ENCODE results near the gene METTL25B.
"Not testable (repeated sequence)": the region's sequence is repeated elsewhere in the genome, so short reads cannot be mapped to it uniquely, and the experiment has no call there.

METTL25B gene

GRCh38 chr1:156748670-156749418 is 20.6 kb downstream of the METTL25B start:
- no peak for DNase-seq (ENCODE audit: low read depth)

GRCh38 chr1:156749419-156750118 is 21.3 kb downstream of the METTL25B start:
- no peak for DNase-seq (ENCODE audit: low read depth)

DNA sequence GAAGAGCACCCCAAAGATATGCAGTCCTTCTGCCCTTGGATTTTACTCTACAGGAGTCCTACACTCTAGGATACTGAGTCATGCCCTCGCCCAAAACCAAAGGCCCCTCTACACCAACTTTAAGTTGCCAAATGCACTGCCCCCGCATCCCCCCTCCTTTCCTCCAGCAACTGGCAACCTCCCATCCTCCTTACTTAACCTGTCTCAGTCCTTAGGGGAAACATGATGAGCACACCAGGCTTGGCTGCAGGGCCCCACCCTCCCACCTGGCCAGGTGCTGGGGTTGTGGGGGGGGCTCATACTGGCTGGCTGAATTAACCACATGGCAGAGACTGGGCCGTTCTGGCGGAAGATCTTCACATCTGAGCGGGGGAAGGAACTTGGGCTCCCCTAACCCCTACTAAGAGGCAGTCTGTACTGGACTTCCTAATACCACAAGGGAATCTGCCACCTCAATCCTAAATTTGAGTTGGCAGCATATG is 22.0 kb downstream of the METTL25B start:
- DNase-seq (ENCODE audit: low read depth), result no peak

DNA sequence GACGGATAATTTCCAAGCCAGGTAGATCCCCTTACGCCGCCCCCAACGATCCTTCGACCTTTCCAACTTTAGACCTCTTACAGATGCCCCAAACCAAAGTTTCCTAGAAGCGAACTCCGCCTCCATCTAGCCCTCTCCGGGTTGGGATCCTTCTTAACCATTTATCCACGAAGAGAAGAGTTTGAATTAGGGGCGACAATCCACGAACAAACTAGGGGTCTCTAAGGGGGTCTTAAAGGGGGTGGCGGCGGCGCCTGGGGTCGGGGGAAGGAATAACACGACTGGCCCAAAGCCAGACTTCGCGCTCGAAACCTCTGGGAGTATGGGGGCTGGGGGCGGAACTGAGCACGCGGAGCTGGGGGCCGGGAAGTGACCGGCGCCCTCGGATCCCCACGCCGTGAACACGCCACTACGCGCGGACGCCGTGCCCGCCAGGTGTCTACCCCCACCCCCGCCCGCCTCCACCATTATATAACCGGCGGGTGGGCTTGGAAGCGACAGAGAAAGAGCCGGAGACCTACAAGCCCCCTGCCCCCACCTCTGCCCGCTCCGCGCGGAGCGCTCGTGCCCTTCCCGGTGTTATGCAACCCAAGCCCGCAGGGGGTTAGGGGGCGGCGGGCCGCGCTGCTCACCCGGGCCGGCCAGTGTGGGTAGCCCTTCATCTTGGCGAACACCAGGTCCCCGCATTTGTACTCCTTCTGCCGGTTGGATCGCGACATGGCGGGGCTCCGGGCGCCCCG is 22.6 kb downstream of the METTL25B start:
- DNase-seq (ENCODE audit: low read depth), result no peak

DNA sequence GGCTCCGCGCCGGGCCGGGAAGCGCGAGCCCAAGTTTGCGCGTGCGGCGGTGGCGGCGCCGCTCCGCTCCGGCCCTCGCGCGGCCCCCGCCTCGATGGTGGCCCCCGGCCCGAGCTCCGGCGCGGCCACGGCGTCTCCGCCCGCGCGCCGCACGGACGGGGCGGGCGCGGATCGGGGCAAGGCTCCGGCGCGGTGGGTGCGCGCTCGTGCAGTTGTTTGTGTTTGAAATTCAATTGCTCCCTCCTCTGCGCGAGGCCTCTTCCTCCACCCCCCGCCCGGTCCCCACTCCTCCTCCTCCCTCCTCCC is 23.1 kb downstream of the METTL25B start, which contains the start of gene HDGF:
HDGF (minus strand) TSS at position 225 of the 306 bp plus-strand sequence. CDS start 246 bp downstream, outside the sequence.
- DNase-seq (ENCODE audit: low read depth), result no peak

- peak; percentile 98 for DNase-seq (ENCODE audit: low read depth)
Observed at GRCh38 chr1:156751757-156752481, 23.6 kb downstream of the METTL25B start.

DNA sequence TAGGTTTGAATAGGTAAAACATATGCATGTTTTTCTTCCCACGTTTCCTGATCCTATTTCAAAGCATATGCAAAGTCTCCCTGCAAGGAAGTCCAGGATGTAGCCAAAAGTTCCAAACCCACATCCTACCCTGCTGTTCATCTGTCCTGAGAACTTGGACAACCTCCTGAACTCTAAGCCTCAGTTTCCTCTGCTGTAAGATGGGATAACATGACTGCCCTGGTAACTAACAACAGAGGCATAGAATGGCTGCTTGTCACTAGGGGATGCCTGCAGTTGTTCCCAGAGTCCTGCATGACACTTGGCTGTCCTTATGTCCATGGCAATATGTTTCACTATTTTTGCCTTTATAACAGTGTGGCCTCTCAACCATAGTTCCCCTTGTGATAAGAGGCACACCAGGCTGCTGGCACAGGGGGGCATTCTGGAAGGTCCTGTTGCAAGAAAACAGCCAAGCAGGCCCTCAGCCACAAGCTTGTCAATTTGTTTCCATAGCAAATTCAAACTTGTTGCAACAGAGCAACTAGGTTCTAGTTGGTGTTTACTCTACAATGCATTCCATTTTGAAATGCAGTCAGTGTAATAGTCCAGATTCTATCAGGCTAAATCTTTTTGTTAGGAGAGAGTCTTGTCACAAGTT is 24.7 kb downstream of the METTL25B start:
- DNase-seq (ENCODE audit: low read depth), result no peak

- DNase-seq (ENCODE audit: low read depth), result no peak
Observed at GRCh38 chr1:156754219-156754618, 25.9 kb downstream of the METTL25B start.

DNA sequence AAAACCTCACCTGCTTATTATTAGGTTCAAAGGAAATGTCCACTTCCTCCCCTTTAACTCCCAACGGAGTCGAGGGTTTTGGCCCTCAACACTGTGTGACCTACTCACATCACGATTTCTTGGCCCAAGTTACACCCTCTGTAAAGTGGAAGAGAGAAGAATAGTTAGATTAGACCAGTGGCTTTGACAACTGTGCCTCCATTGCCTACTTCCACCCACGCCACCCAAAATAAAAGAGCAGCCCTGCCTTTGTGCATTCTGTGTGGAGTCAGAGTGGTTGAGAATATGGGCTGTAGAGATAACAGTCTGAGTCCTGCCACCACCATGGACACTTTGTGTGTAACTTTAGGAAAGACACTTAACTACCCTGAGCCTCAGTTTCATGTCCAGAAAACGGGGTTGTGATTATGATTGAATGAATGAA is 27.3 kb downstream of the METTL25B start:
- no peak for DNase-seq (ENCODE audit: low read depth)

GRCh38 chr1:156756355-156756754 is 28.1 kb downstream of the METTL25B start:
- DNase-seq (ENCODE audit: low read depth), result no peak

DNA sequence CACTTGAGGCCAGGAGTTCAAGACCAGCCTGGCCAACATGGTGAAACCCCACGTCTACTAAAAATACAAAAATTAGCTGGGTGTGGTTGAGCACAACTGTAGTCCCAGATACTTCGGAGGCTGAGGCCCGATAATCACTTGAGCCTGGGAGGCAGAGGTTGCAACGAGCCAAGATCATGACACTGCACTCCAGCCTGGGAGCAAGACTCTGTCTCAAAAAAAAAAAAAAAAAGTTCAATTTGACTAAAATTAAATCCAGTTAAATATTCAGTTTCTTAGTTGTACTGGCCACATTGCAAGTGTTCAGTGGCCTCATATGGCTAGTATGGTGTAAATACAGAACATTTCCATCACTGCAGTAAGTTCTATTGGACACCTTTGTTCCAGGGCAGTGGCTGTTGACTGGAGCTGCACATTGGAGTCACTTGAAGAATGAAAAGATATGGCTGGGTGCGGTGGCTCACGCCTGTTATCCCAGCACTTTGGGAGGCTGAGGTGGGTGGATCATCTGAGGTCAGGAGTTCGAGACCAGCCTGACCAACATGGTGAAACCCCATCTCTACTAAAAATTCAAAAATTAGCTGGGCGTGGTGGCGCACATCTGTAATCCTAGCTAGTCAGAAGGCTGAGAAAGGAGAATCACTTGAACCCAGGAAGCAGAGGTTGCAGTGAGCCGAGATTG is 29.4 kb downstream of the METTL25B start:
- DNase-seq (ENCODE audit: low read depth), result not testable (repeated sequence)

- DNase-seq (ENCODE audit: low read depth), result no peak
Observed at GRCh38 chr1:156760092-156760795, 32.0 kb downstream of the METTL25B start.

- DNase-seq (ENCODE audit: low read depth), result no peak
Observed at GRCh38 chr1:156760796-156761104, 32.5 kb downstream of the METTL25B start.

DNA sequence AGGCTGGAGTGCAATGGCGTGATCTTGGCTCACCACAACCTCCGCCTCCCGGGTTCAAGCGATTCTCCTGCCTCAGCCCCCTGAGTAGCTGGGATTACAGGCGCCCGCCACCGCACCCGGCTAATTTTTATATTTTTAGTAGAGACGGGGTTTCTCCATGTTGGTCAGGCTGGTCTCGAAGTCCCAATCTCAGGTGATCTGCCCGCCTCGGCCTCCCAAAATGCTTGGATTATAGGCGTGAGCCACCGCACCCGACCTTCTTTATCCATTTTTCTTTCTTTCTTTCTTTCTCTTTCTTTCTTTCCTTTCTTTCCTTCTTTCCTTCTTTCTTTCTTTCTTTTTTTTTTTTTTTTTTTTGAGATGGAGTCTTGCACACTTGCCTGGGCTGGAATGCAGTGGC is 36.9 kb downstream of the METTL25B start:
- DNase-seq (ENCODE audit: low read depth), result not testable (repeated sequence)

- no peak for DNase-seq (ENCODE audit: low read depth)
Observed at GRCh38 chr1:156765666-156766065, 37.4 kb downstream of the METTL25B start.

GRCh38 chr1:156766298-156767100 is 38.2 kb downstream of the METTL25B start:
- peak; percentile 9 for DNase-seq (ENCODE audit: low read depth)

GRCh38 chr1:156767101-156767878 is 39.0 kb downstream of the METTL25B start, which contains the start of gene PRCC:
TSS of gene PRCC (plus strand) at chr1:156767535. CDS start at chr1:156767772, 237 bp downstream.
- DNase-seq (ENCODE audit: low read depth), result peak; percentile 99

DNA sequence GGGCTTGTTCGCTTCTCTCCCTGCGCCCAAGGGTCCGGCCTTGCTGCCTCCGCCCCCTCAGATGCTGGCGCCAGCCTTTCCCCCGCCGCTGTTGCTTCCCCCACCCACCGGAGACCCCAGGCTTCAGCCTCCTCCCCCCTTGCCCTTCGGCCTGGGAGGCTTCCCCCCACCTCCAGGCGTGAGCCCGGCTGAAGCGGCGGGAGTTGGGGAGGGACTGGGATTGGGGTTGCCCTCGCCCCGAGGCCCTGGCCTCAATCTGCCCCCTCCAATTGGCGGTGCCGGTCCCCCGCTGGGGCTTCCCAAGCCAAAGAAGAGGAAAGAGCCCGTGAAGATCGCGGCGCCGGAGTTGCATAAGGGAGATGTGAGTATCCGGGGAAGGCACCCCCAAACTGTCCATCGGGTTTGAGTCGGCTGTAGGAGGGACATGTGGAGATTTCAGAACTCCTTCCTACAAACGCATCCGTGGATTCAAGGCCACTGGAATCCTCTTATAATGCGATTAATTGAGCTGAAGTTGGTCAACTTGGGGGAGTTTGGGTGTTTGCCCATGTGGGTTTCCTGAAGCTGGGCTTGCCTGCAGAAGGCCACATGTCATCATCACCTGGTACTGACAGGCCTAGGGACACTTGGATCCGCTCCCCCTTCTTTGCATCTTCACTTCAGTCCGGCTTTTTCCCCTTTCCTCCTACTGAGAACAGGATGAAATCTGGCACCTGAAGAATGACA is 39.8 kb downstream of the METTL25B start:
- DNase-seq (ENCODE audit: low read depth), result peak; percentile 32
